Naive thymus-derived CD4-positive, alpha-beta T cell (primary cell): ENCODE measurements around the gene MEG3. TPM values are rescaled to one million over a fixed set of nuclear protein-coding genes. Genes with fewer than 3 reads are reported as not detected.

ENCODE experiments used
- ATAC-seq: fragments of 150-1000 bp; cut with Tn5 transposase; 2 replicates; pipeline ENCODE4 v1.10.0; 2021; ENCODE audit warnings: mild to moderate bottlenecking, moderate library complexity
- CTCF ChIA-PET: fragments of 350-600 bp; sonication (Branson Sonifier 250); formaldehyde crosslinking; loops from one replicate; lab custom pipeline; 2021; ENCODE audit warnings: antibody characterized with exemption; lab: Charles Lee
- POLR2A ChIA-PET: fragments of 350-600 bp; sonication (Branson Sonifier 250); formaldehyde crosslinking; loops from one replicate; lab custom pipeline; 2021; ENCODE audit warnings: antibody characterized with exemption, inconsistent platforms; lab: Charles Lee
- DNase-seq, 9 donors: peaks; one replicate each; pipeline versions ENCODE4 v3.0.0 to v3.0.0-alpha.2; 2020 to 2022; ENCODE audit warnings: mixed read lengths in 1 of 9
- H3K27ac ChIP-seq: one replicate; pipeline ENCODE4 v1.7.0; 2013; ENCODE audit warnings: mild to moderate bottlenecking, low read depth, low read length, moderate library complexity
- H3K27me3 ChIP-seq, 2 donors: one replicate each; pipeline ENCODE4 v1.7.0; 2013; ENCODE audit warnings: low read length in 2 of 2, mild to moderate bottlenecking in 2 of 2, moderate library complexity in 2 of 2; ENCODE audit not compliant: control insufficient read depth in 2 of 2, insufficient read depth in 2 of 2
- H3K36me3 ChIP-seq, 3 experiments: 1 replicate in 2 of 3; 2 replicates in 1 of 3; pipeline ENCODE4 v1.7.0; 2013; ENCODE audit warnings: low read length in 3 of 3, mild to moderate bottlenecking in 3 of 3, moderate library complexity in 1 of 3; ENCODE audit not compliant: insufficient read depth in 3 of 3, control insufficient read depth in 2 of 3
- H3K4me1 ChIP-seq, 2 donors: one replicate each; pipeline ENCODE4 v1.7.0; 2013; ENCODE audit warnings: low read length in 2 of 2, mild to moderate bottlenecking in 2 of 2, moderate library complexity in 1 of 2; ENCODE audit not compliant: control insufficient read depth in 2 of 2, insufficient read depth in 2 of 2
- H3K4me3 ChIP-seq: 2 replicates; pipeline ENCODE4 v1.7.0; 2013; ENCODE audit warnings: mild to moderate bottlenecking, low read length
- H3K9me3 ChIP-seq, 3 experiments: 1 replicate in 2 of 3; 2 replicates in 1 of 3; pipeline ENCODE4 v1.7.0; 2013; ENCODE audit warnings: low read length in 3 of 3; ENCODE audit not compliant: control insufficient read depth in 2 of 3
- H3K27ac Mint-ChIP-seq, 9 donors: one replicate each; pipeline ENCODE4 v1.8.0; 2020 to 2022; ENCODE audit warnings: mixed read lengths in 9 of 9, mild to moderate bottlenecking in 8 of 9, moderate library complexity in 5 of 9, inconsistent platforms in 2 of 9
- H3K27me3 Mint-ChIP-seq, 5 donors: one replicate each; pipeline ENCODE4 v1.8.0; 2021 to 2022; ENCODE audit warnings: mixed read lengths in 5 of 5, mild to moderate bottlenecking in 1 of 5
- H3K36me3 Mint-ChIP-seq, 5 donors: one replicate each; pipeline ENCODE4 v1.8.0; 2020 to 2022; ENCODE audit warnings: mixed read lengths in 5 of 5, mild to moderate bottlenecking in 3 of 5, inconsistent platforms in 1 of 5
- H3K4me1 Mint-ChIP-seq, 7 donors: one replicate each; pipeline ENCODE4 v1.8.0; 2020 to 2022; ENCODE audit warnings: mixed read lengths in 7 of 7, mild to moderate bottlenecking in 3 of 7, inconsistent platforms in 1 of 7
- H3K4me3 Mint-ChIP-seq, 10 donors: one replicate each; pipeline ENCODE4 v1.8.0; 2020 to 2022; ENCODE audit warnings: mild to moderate bottlenecking in 10 of 10, mixed read lengths in 10 of 10, moderate library complexity in 6 of 10, inconsistent platforms in 2 of 10
- H3K9me3 Mint-ChIP-seq, 11 donors: one replicate each; pipeline ENCODE4 v1.8.0; 2020 to 2022; ENCODE audit warnings: mixed read lengths in 11 of 11, mild to moderate bottlenecking in 4 of 11, inconsistent platforms in 1 of 11, moderate library complexity in 1 of 11
- intact Hi-C, 2 donors: fragments of 100-400 bp; cut with micrococcal nuclease; formaldehyde crosslinking; loops; one replicate each; pipeline ENCODE4 v1.15.1; 2023
- polyA plus RNA-seq, 2 donors: library from polyadenylated mRNA; unstranded; fragments of 300-500 nt; fragmentation: Illumina TruSeq; gene quantifications; one replicate each; pipeline ENCODE4 v1.2.3, GENCODE V29; 2021
- total RNA-seq, 6 experiments: library from RNA in 5 of 6; stranded (reverse) in 5 of 6; gene quantifications; 1 replicate in 5 of 6; 2 replicates in 1 of 6; pipeline ENCODE4 v1.2.3 and lab custom pipeline; 2021 to 2026

MEG3 gene
- total RNA-seq (1 to 10 TPM in 1 of 5 experiments, under 1 TPM in 1, not detected in 3; 0.80 to 2.4 TPM), polyA plus RNA-seq (not detected), total RNA-seq (lab: John Stamatoyannopoulos, UW) (0.40 reads per million)

- Mint-ChIP-seq H3K27ac (no peak within 1 kb of the TSS), H3K36me3 (peaks cover 0 to 3% (median 0%) of the 10 kb centered on the region in 5 donors), H3K4me1 (peaks cover 0 to 20% (median 4%) of the 10 kb centered on the region in 7 donors), H3K9me3 (peaks cover 0 to 14% (median 5%) of the 10 kb centered on the region in 11 donors), H3K27me3 (peaks cover 44 to 56% (median 47%) of the 10 kb centered on the region in 5 donors), H3K4me3 (peak within 1 kb of the TSS in 7 of 10 donors; percentile 8 to 58 (median 29))
- Histone ChIP-seq H3K27me3 (peaks cover 0 to 3% of the 10 kb centered on the region in 2 donors), H3K27ac (no peak within 1 kb of the TSS), H3K9me3 (no peaks in the 10 kb centered on the region), H3K36me3 (no peaks in the 10 kb centered on the region), H3K4me1 (no peaks in the 10 kb centered on the region), H3K4me3 (no peak within 1 kb of the TSS)
- ChIA-PET CTCF (no interaction called here), POLR2A (no interaction called here)
- ATAC-seq (no peak), DNase-seq (no peak)
- intact Hi-C loops: no loop called here
Measured at GRCh38 chr14:100825713-100826331, at the start of gene MEG3. MEG3 (plus strand) TSS chr14:100826118.

- H3K27ac Mint-ChIP-seq: no peak overlapping the region
- intact Hi-C loops: no loop called here
Measured at GRCh38 chr14:100776681-100777365, 49.1 kb upstream of the MEG3 start.

GRCh38 chr14:100777366-100777817 lies 48.5 kb upstream of the MEG3 start:
- ChIA-PET POLR2A (no interaction called here), CTCF (no interaction called here)
- no peak for ATAC-seq

More at GRCh38 chr14:100776681-100777365, 49.1 kb upstream of the MEG3 start:
- CTCF ChIA-PET: no interaction called here
- no peaks in the 10 kb centered on the region for H3K36me3 ChIP-seq
- no peaks in the 10 kb centered on the region for H3K9me3 ChIP-seq
- no peaks in the 10 kb centered on the region for H3K27me3 ChIP-seq
- no peaks in the 10 kb centered on the region for H3K4me1 Mint-ChIP-seq
- POLR2A ChIA-PET: no interaction called here
- no peak overlapping the region for H3K4me3 Mint-ChIP-seq
- H3K27ac ChIP-seq: no peak overlapping the region
- no peak overlapping the region for H3K4me3 ChIP-seq
- H3K4me1 ChIP-seq: no peaks in the 10 kb centered on the region
- no peaks in the 10 kb centered on the region for H3K9me3 Mint-ChIP-seq
- no peak for DNase-seq
- H3K27me3 Mint-ChIP-seq: peaks cover 0 to 4% (median 0%) of the 10 kb centered on the region in 5 donors
- H3K36me3 Mint-ChIP-seq: no peaks in the 10 kb centered on the region
- no peak for ATAC-seq

GRCh38 chr14:100777818-100778525 lies 47.9 kb upstream of the MEG3 start:
- no peaks in the 10 kb centered on the region for H3K36me3 Mint-ChIP-seq
- H3K27me3 Mint-ChIP-seq: peaks cover 0 to 4% (median 0%) of the 10 kb centered on the region in 5 donors
- H3K27ac Mint-ChIP-seq: no peak overlapping the region
- no peaks in the 10 kb centered on the region for H3K9me3 Mint-ChIP-seq
- Histone ChIP-seq H3K9me3 (no peaks in the 10 kb centered on the region), H3K4me1 (no peaks in the 10 kb centered on the region), H3K36me3 (no peaks in the 10 kb centered on the region), H3K4me3 (no peak overlapping the region), H3K27me3 (no peaks in the 10 kb centered on the region), H3K27ac (no peak overlapping the region)
- ChIA-PET CTCF (no interaction called here), POLR2A (no interaction called here)
- no peak overlapping the region for H3K4me3 Mint-ChIP-seq
- no peak for DNase-seq
- no peaks in the 10 kb centered on the region for H3K4me1 Mint-ChIP-seq
- no peak for ATAC-seq
- intact Hi-C loops: no loop called here

More at GRCh38 chr14:100777366-100777817, 48.5 kb upstream of the MEG3 start:
- no peaks in the 10 kb centered on the region for H3K9me3 Mint-ChIP-seq
- H3K4me1 Mint-ChIP-seq: no peaks in the 10 kb centered on the region
- no peak for DNase-seq
- H3K27me3 Mint-ChIP-seq: peaks cover 0 to 4% (median 0%) of the 10 kb centered on the region in 5 donors
- no peaks in the 10 kb centered on the region for H3K36me3 ChIP-seq
- intact Hi-C loops: no loop called here
- H3K27ac ChIP-seq: no peak overlapping the region
- no peaks in the 10 kb centered on the region for H3K9me3 ChIP-seq
- H3K4me3 ChIP-seq: no peak overlapping the region
- H3K36me3 Mint-ChIP-seq: no peaks in the 10 kb centered on the region
- H3K27ac Mint-ChIP-seq: no peak overlapping the region
- no peaks in the 10 kb centered on the region for H3K27me3 ChIP-seq
- H3K4me3 Mint-ChIP-seq: no peak overlapping the region
- no peaks in the 10 kb centered on the region for H3K4me1 ChIP-seq

DNA sequence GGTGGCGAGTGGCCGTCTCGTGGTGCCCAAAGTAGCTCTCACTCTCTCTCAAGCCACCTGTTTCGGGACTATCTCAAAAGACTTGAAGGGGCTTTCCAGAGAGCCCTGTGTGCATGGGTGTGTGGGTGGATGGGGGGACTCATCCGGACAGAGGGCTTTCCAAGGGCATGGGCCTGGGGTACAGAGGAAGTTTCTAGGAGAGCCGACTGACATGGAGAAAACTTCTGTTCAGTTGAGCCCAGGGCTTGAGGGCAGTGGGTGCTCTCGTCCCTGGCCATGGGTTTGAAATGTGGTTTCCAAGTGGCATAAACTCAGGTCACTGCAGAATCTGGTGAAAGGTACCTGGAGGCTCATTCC lies 47.4 kb upstream of the MEG3 start:
- POLR2A ChIA-PET: no interaction called here

GRCh38 chr14:100778951-100779690 lies 46.8 kb upstream of the MEG3 start:
- H3K27me3 ChIP-seq: no peaks in the 10 kb centered on the region
- Mint-ChIP-seq H3K9me3 (no peaks in the 10 kb centered on the region), H3K36me3 (no peaks in the 10 kb centered on the region), H3K27me3 (peaks cover 0 to 4% (median 0%) of the 10 kb centered on the region in 5 donors), H3K4me3 (no peak overlapping the region), H3K27ac (no peak overlapping the region), H3K4me1 (no peaks in the 10 kb centered on the region)
- ChIA-PET CTCF (no interaction called here), POLR2A (no interaction called here)
- H3K9me3 ChIP-seq: no peaks in the 10 kb centered on the region
- intact Hi-C loops: no loop called here
- no peaks in the 10 kb centered on the region for H3K36me3 ChIP-seq
- DNase-seq (peak in 1 of 9 donors; percentile 10), ATAC-seq (no peak)
- no peak overlapping the region for H3K27ac ChIP-seq
- H3K4me3 ChIP-seq: no peak overlapping the region
- no peaks in the 10 kb centered on the region for H3K4me1 ChIP-seq

More for the DNA sequence above, 47.4 kb upstream of the MEG3 start:
- H3K27ac Mint-ChIP-seq: no peak overlapping the region
- Histone ChIP-seq H3K9me3 (no peaks in the 10 kb centered on the region), H3K27me3 (no peaks in the 10 kb centered on the region), H3K4me3 (no peak overlapping the region), H3K4me1 (no peaks in the 10 kb centered on the region), H3K27ac (no peak overlapping the region), H3K36me3 (no peaks in the 10 kb centered on the region)
- no peaks in the 10 kb centered on the region for H3K4me1 Mint-ChIP-seq
- no peak for ATAC-seq
- H3K27me3 Mint-ChIP-seq: peaks cover 0 to 4% (median 0%) of the 10 kb centered on the region in 5 donors
- no peaks in the 10 kb centered on the region for H3K9me3 Mint-ChIP-seq
- intact Hi-C loops: no loop called here
- no peak for DNase-seq
- CTCF ChIA-PET: no interaction called here
- no peaks in the 10 kb centered on the region for H3K36me3 Mint-ChIP-seq
- H3K4me3 Mint-ChIP-seq: no peak overlapping the region
